Measurements from ENCODE around the gene COL6A3.

DNA sequence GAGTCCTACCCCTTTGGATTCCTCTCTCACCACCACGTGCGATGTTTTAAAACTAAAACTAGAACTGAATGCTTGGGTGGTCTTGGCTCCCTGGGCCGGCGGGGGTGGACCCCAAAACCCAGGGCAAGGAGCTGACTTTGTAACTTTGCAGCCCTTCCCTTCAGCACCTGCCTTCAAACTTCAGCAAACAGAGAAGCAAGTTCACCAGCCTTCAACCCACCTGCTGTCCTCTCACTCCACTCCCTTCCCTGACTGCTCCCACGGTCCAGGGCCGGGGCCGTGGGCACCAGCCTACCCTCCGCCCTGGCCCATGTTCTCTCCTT lies 54.5 kb downstream of the COL6A3 start:
- TF ChIP-seq, protein P1, sequence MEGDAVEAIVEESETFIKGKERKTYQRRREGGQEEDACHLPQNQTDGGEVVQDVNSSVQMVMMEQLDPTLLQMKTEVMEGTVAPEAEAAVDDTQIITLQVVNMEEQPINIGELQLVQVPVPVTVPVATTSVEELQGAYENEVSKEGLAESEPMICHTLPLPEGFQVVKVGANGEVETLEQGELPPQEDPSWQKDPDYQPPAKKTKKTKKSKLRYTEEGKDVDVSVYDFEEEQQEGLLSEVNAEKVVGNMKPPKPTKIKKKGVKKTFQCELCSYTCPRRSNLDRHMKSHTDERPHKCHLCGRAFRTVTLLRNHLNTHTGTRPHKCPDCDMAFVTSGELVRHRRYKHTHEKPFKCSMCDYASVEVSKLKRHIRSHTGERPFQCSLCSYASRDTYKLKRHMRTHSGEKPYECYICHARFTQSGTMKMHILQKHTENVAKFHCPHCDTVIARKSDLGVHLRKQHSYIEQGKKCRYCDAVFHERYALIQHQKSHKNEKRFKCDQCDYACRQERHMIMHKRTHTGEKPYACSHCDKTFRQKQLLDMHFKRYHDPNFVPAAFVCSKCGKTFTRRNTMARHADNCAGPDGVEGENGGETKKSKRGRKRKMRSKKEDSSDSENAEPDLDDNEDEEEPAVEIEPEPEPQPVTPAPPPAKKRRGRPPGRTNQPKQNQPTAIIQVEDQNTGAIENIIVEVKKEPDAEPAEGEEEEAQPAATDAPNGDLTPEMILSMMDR (IDR thresholded peaks at IDR 0.05), result no peak
- TF ChIP-seq POLR2A (IDR thresholded peaks at IDR 0.05), result no peak

All from lower leg skin (tissue), 3 donors.